ENCODE data around the gene HLA-DRB5. TPM values are rescaled to one million over a fixed set of nuclear protein-coding genes. Genes with fewer than 3 reads are reported as not detected.

Gene HLA-DRB5
- polyA plus RNA-seq, 1 donor (not counting 4 experiments of a cell fraction or from before 2014, with no cell fraction given), result not detected

GRCh38 chr6:32522302-32523047, 7.6 kb downstream of the HLA-DRB5 start:
- H3K36me3 ChIP-seq (ENCODE audit: control insufficient read depth in 2 of 2, extremely low read depth in 1 of 2, insufficient read depth in 2 of 2, low read length in 2 of 2), result no peaks in the 10 kb centered on the region
- DNase-seq (ENCODE audit: low read depth, low spot score) (no peak), FAIRE-seq (no peak)
- H3K9me3 ChIP-seq (ENCODE audit: control insufficient read depth, low read depth, low read length), result no peaks in the 10 kb centered on the region
- no peak overlapping the region for H3K4me2 ChIP-seq (ENCODE audit: control insufficient read depth, extremely low read depth, insufficient read depth, low read depth, low read length)
- no peak overlapping the region for H3K9ac ChIP-seq (ENCODE audit: control insufficient read depth, extremely low read depth, insufficient read depth, low read length)
- H3K4me1 ChIP-seq (ENCODE audit: control insufficient read depth, extremely low read depth, insufficient read depth, low read length), result no peaks in the 10 kb centered on the region
- no peaks in the 10 kb centered on the region for H3K27me3 ChIP-seq (ENCODE audit: control insufficient read depth, extremely low read depth, insufficient read depth, low read length)
- TF ChIP-seq EZH2 (IDR thresholded peaks at IDR 0.05; ENCODE audit: low read length) (no peak), CTCF (optimal IDR thresholded peaks at IDR 0.05 in 1 of 3, IDR thresholded peaks at IDR 0.05 in 1 of 3, conservative IDR thresholded peaks at IDR 0.05 in 1 of 3; ENCODE audit: extremely low read depth in 1 of 3, insufficient read depth in 2 of 3, low read length in 3 of 3) (no peak)
- no peaks in the 10 kb centered on the region for H3K9me1 ChIP-seq (ENCODE audit: control insufficient read depth, extremely low read depth, insufficient read depth, low read length)
- dilution Hi-C loops (cut with MboI; ENCODE audit: extremely low pct_ligation_motif_present, low sequenced_read_pairs), result no loop called here
- H2AFZ ChIP-seq (ENCODE audit: control insufficient read depth, low read length), result no peak overlapping the region
- no peak overlapping the region for H3K4me3 ChIP-seq (ENCODE audit: control insufficient read depth in 2 of 3, extremely low read depth in 1 of 3, insufficient read depth in 2 of 3, low read depth in 1 of 3, low read length in 3 of 3)
- H3K79me2 ChIP-seq (ENCODE audit: control insufficient read depth, insufficient read depth, low read length), result no peaks in the 10 kb centered on the region
- H4K20me1 ChIP-seq (ENCODE audit: control insufficient read depth, extremely low read depth, insufficient read depth, low read length), result no peaks in the 10 kb centered on the region
- no peak overlapping the region for H3K27ac ChIP-seq (ENCODE audit: control insufficient read depth, insufficient read depth, low read length)

DNA sequence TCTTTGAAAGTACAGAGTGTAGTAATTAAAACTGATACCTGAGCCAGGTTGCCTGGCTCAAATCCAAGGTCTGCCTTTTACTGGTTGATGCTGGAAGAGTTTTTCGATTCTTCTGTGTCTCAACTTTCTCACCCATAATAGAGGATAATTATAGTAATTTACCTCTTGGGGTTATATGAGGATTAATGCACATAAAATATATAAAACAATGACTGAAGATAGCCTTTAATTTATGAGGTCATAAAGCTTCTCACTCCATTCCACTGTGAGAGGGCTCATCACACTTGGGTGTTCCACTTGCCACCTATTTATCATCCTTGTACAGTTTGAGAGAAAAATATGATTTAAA, 10.2 kb downstream of the HLA-DRB5 start:
- no peaks in the 10 kb centered on the region for H3K4me1 ChIP-seq (ENCODE audit: control insufficient read depth, extremely low read depth, insufficient read depth, low read length)
- no peak overlapping the region for H3K4me3 ChIP-seq (ENCODE audit: control insufficient read depth in 2 of 3, extremely low read depth in 1 of 3, insufficient read depth in 2 of 3, low read depth in 1 of 3, low read length in 3 of 3)
- no peaks in the 10 kb centered on the region for H4K20me1 ChIP-seq (ENCODE audit: control insufficient read depth, extremely low read depth, insufficient read depth, low read length)
- dilution Hi-C loops (cut with MboI; ENCODE audit: extremely low pct_ligation_motif_present, low sequenced_read_pairs), result no loop called here
- TF ChIP-seq CTCF (optimal IDR thresholded peaks at IDR 0.05 in 1 of 3, IDR thresholded peaks at IDR 0.05 in 1 of 3, conservative IDR thresholded peaks at IDR 0.05 in 1 of 3; ENCODE audit: extremely low read depth in 1 of 3, insufficient read depth in 2 of 3, low read length in 3 of 3), result no peak
- TF ChIP-seq EZH2 (IDR thresholded peaks at IDR 0.05; ENCODE audit: low read length), result no peak
- no peaks in the 10 kb centered on the region for H3K79me2 ChIP-seq (ENCODE audit: control insufficient read depth, insufficient read depth, low read length)
- no peaks in the 10 kb centered on the region for H3K9me3 ChIP-seq (ENCODE audit: control insufficient read depth, low read depth, low read length)
- H3K27ac ChIP-seq (ENCODE audit: control insufficient read depth, insufficient read depth, low read length), result no peak overlapping the region
- H3K9me1 ChIP-seq (ENCODE audit: control insufficient read depth, extremely low read depth, insufficient read depth, low read length), result no peaks in the 10 kb centered on the region
- H3K4me2 ChIP-seq (ENCODE audit: control insufficient read depth, extremely low read depth, insufficient read depth, low read depth, low read length), result no peak overlapping the region
- H3K36me3 ChIP-seq (ENCODE audit: control insufficient read depth in 2 of 2, extremely low read depth in 1 of 2, insufficient read depth in 2 of 2, low read length in 2 of 2), result no peaks in the 10 kb centered on the region
- FAIRE-seq, result no peak
- H3K9ac ChIP-seq (ENCODE audit: control insufficient read depth, extremely low read depth, insufficient read depth, low read length), result no peak overlapping the region
- H2AFZ ChIP-seq (ENCODE audit: control insufficient read depth, low read length), result no peak overlapping the region
- DNase-seq (ENCODE audit: low read depth, low spot score), result no peak
- no peaks in the 10 kb centered on the region for H3K27me3 ChIP-seq (ENCODE audit: control insufficient read depth, extremely low read depth, insufficient read depth, low read length)
